ENCODE measurements around the gene WDR82.

The WDR82 gene, protein sequence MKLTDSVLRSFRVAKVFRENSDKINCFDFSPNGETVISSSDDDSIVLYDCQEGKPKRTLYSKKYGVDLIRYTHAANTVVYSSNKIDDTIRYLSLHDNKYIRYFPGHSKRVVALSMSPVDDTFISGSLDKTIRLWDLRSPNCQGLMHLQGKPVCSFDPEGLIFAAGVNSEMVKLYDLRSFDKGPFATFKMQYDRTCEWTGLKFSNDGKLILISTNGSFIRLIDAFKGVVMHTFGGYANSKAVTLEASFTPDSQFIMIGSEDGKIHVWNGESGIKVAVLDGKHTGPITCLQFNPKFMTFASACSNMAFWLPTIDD

DNA sequence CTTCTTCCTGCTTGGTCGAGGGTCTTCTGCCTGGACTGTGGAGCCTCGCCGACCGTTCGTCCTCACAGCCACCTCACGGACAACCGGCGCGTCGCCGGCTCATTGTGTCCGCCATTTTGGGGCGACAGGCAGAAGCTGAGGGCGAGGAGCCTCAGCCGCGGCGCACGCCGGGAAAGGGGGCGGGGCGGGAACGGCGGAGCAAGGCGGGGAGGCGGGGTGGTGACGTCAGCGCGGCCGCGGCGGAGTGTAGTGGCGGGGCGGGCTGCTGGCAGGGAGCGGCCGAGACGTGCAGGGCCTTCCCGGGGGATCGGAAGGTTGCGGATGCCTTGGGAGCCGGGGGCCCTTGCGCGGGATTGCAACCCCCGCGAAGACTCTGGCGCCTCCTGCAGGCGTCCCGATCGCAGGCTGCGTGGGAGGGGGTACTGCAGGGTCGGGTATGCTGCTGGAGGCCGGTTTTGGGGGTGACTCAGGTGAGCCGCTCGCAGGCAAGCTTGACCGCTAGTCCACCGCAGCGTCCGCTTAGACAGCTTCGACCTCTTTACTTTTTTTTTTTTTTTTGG is at the start of gene WDR82:
Gene WDR82 (minus strand): TSS at position 140 of the 560 bp plus-strand sequence. CDS start 288 bp downstream, outside the sequence.
- Histone ChIP-seq H3K9me3 (ENCODE audit: insufficient read depth, low read depth, low read length) (no peaks in the 10 kb centered on the region), H3K36me3 (ENCODE audit: insufficient read depth, low read depth, low read length) (peaks cover 9% of the 10 kb centered on the region; the same call in 1 of the 2 replicates), H3K4me1 (ENCODE audit: insufficient read depth, low read length) (peaks cover 4% of the 10 kb centered on the region; the same call in 1 of the 2 replicates), H3K27ac (ENCODE audit: low read length) (peak within 1 kb of the TSS; percentile 14), H3K4me3 (ENCODE audit: low read length) (peak within 1 kb of the TSS; percentile 86), H3K27me3 (ENCODE audit: insufficient read depth, low read length) (no peaks in the 10 kb centered on the region), H3K9ac (ENCODE audit: low read depth, low read length) (peak within 1 kb of the TSS; percentile 93)

DNA sequence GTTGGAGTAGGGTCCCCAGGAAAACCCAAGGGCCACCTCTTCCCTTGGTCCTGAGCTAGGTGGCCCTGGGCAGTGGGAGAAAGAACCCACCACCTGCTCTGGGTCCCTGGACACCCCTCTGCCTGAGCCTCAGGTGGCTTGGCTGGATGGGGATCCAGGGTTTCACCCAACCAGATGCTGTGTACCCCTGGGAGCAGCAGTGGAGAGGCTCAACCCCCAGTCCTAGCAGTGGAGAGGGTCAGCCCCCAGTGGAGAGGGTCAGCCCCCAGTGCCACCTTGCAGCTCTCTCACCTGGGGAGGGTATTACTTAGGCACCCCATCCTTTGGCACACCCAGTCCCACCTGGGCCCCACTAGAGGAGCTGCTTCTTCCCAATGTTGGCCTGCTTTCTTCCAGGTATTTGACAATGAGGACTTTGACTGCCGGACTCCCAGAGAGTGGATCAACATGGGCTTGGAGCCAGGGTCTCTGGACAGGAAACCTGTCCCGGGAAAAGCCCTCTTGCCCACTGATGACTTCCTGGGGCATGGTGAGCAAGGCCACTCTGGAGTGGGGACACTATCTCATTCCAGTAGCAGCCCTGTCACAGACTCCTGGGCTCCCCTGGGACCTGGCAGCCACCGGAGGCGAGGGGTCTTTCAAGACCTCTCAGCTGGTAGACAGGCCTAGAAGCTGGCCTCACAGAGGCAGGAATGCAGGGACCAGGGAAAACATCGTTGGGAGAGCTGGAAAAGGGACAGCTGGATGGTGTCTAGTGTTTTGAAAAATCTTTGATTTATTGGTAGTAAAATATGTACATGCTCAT is 49.2 kb upstream of the WDR82 start:
- H3K27me3 ChIP-seq (ENCODE audit: insufficient read depth, low read length) = no peaks in the 10 kb centered on the region
- no peak overlapping the region; the same call in 1 of the 2 replicates for H3K9ac ChIP-seq (ENCODE audit: low read depth, low read length)
- H3K9me3 ChIP-seq (ENCODE audit: insufficient read depth, low read depth, low read length) = no peaks in the 10 kb centered on the region
- H3K36me3 ChIP-seq (ENCODE audit: insufficient read depth, low read depth, low read length) = no peaks in the 10 kb centered on the region
- H3K27ac ChIP-seq (ENCODE audit: low read length) = no peak overlapping the region
- H3K4me1 ChIP-seq (ENCODE audit: insufficient read depth, low read length) = no peaks in the 10 kb centered on the region
- H3K4me3 ChIP-seq (ENCODE audit: low read length) = no peak overlapping the region

DNA sequence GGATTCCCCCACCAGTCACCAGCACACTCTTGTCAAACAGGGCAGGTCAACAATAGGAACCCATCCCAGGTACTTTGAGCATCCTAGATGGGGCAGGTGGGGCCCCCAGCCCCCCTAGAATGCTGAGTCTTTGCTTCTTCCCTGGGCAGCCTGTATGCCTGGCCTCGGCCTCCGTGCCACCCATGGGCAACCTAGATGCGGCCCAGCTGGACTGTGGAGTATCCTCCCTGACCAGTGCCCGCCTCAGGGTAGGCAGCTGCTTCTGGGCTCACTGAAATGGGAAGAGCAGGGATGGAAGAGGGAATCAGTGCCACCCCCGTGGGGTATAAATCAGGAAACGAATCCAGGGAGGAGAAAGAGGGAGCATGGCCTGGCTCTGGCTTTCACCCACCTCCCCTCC is 48.5 kb upstream of the WDR82 start:
- no peaks in the 10 kb centered on the region for H3K27me3 ChIP-seq (ENCODE audit: insufficient read depth, low read length)
- H3K9ac ChIP-seq (ENCODE audit: low read depth, low read length) = no peak overlapping the region
- no peak overlapping the region for H3K27ac ChIP-seq (ENCODE audit: low read length)
- no peaks in the 10 kb centered on the region for H3K36me3 ChIP-seq (ENCODE audit: insufficient read depth, low read depth, low read length)
- no peaks in the 10 kb centered on the region for H3K9me3 ChIP-seq (ENCODE audit: insufficient read depth, low read depth, low read length)
- H3K4me3 ChIP-seq (ENCODE audit: low read length) = no peak overlapping the region
- no peaks in the 10 kb centered on the region for H3K4me1 ChIP-seq (ENCODE audit: insufficient read depth, low read length)

DNA sequence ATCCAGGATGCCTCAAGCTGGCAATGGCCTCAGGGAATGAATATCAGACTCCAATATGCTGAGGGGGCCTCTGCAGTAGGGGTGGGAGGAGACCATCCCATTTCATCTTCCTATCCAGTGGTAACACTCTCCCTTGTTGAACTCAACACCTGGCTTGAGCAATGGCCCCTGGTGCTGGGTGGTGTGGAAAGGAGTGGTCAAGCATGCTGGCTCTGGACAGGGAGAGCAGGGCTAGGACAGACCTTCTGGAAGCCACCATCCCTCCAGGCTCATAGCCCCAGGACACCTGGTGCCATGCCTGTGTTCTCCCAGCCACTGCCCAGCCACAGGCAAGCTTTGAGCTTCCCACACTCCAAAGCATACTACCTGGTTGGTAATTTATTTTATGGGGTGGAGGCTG is 47.2 kb upstream of the WDR82 start:
- Histone ChIP-seq H3K27ac (ENCODE audit: low read length) (no peak overlapping the region), H3K9ac (ENCODE audit: low read depth, low read length) (no peak overlapping the region), H3K4me1 (ENCODE audit: insufficient read depth, low read length) (no peaks in the 10 kb centered on the region), H3K27me3 (ENCODE audit: insufficient read depth, low read length) (no peaks in the 10 kb centered on the region), H3K36me3 (ENCODE audit: insufficient read depth, low read depth, low read length) (no peaks in the 10 kb centered on the region), H3K9me3 (ENCODE audit: insufficient read depth, low read depth, low read length) (no peaks in the 10 kb centered on the region), H3K4me3 (ENCODE audit: low read length) (no peak overlapping the region)

DNA sequence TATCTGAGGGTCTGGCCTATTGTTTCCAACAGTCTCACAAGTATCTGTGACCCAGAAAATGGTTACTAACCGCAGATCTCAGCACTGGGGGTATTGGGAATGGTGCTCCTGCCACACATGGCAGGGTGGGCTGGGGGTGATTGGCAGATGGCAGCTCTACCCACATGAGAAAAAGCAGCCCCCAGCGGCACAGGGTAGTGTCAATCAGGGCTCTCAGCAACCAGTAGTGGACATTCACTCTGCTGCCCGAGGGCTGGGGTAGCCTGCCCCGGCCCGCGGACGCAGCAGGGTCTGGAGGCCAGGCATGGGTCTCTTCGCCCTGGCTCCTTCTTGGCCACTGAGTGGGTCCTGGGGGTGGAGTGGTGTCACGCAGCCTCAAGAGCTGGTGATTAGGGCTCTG is 46.2 kb upstream of the WDR82 start:
- Histone ChIP-seq H3K36me3 (ENCODE audit: insufficient read depth, low read depth, low read length) (no peaks in the 10 kb centered on the region), H3K9me3 (ENCODE audit: insufficient read depth, low read depth, low read length) (no peaks in the 10 kb centered on the region), H3K27me3 (ENCODE audit: insufficient read depth, low read length) (peaks cover 5% of the 10 kb centered on the region), H3K4me1 (ENCODE audit: insufficient read depth, low read length) (no peaks in the 10 kb centered on the region), H3K4me3 (ENCODE audit: low read length) (no peak overlapping the region), H3K27ac (ENCODE audit: low read length) (no peak overlapping the region), H3K9ac (ENCODE audit: low read depth, low read length) (no peak overlapping the region)

DNA sequence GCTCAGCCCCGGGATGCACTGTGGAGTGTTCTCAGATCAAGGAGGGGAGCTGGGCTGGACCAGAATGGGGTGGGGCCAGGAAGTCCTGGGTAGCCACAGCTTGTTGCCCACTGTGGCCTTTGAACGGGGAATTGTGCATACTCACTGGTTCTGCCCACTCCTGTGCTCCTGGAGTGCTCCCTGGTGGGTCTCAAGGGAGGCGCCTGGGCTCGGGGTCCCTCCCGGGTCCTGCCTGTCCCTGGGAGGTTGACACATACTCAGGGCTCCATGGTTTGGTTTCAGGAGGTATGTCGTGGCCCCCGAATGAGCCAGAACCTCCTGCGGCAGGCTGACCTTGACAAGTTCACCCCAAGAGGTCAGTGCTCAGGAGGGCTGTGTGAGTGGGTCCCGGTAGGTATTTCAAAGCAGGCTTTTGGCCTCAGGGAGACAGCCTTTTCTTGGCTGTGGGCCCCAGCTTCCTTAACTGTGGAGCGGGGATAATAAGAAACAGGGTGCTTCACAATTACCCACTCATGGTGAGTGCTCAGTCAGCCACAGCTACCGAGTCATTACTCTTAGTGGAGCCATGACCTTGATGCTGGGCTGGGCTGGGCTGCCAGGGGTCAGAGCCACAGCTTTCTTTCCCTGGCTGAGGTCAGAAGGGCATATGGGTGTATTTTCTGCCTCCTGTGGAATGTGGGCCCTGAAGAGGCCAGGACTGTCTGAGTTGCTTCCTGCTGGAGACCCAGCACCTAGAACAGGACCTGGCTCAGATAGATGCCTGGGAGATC is 45.3 kb upstream of the WDR82 start:
- Histone ChIP-seq H3K9me3 (ENCODE audit: insufficient read depth, low read depth, low read length) (no peaks in the 10 kb centered on the region), H3K9ac (ENCODE audit: low read depth, low read length) (no peak overlapping the region), H3K27ac (ENCODE audit: low read length) (no peak overlapping the region), H3K27me3 (ENCODE audit: insufficient read depth, low read length) (peaks cover 15% of the 10 kb centered on the region), H3K36me3 (ENCODE audit: insufficient read depth, low read depth, low read length) (no peaks in the 10 kb centered on the region), H3K4me1 (ENCODE audit: insufficient read depth, low read length) (no peaks in the 10 kb centered on the region), H3K4me3 (ENCODE audit: low read length) (no peak overlapping the region)

DNA sequence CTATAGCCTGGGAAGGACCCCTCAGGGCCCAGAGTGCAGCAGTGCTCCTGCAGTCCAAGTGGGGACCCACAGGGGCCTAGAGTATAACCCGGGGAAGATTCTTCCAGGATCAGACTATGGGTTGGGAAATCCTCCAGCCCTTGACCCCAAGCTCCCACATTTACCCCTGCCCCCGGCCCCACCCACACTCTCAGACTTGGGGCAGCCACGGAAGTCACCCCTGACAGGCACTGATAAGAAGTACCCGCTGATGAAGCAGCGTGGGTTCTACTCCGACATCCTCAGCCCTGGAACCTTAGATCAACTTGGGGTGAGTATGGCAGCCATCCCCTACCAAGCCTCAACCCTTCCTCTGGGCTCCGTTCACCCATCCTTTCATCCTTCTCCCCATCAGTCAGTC is 44.0 kb upstream of the WDR82 start:
- Histone ChIP-seq H3K4me3 (ENCODE audit: low read length) (no peak overlapping the region), H3K27me3 (ENCODE audit: insufficient read depth, low read length) (peaks cover 24% of the 10 kb centered on the region), H3K9ac (ENCODE audit: low read depth, low read length) (no peak overlapping the region), H3K27ac (ENCODE audit: low read length) (no peak overlapping the region), H3K4me1 (ENCODE audit: insufficient read depth, low read length) (no peaks in the 10 kb centered on the region), H3K9me3 (ENCODE audit: insufficient read depth, low read depth, low read length) (no peaks in the 10 kb centered on the region), H3K36me3 (ENCODE audit: insufficient read depth, low read depth, low read length) (no peaks in the 10 kb centered on the region)

DNA sequence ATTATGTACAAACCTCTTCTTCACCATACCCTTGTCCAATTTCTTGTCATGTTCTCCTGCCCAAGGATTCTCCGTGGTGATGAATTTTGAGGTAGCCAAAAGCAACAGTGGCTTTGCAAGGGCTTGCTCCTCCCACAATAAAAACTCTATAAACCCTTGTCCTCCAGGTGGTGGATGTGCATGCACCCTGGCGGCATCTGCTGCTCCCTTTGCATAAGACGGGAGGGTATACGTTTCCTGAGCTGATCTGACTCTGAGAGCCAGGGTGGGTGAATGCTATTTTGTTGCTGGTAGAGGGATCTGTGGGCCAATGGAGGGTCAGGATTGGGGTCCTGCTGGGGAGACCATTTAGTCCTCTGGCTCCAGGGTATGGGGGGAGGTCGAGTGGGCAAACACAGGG is 43.0 kb upstream of the WDR82 start:
- H3K9ac ChIP-seq (ENCODE audit: low read depth, low read length) = no peak overlapping the region
- H3K27ac ChIP-seq (ENCODE audit: low read length) = no peak overlapping the region
- no peaks in the 10 kb centered on the region for H3K36me3 ChIP-seq (ENCODE audit: insufficient read depth, low read depth, low read length)
- H3K4me3 ChIP-seq (ENCODE audit: low read length) = no peak overlapping the region
- no peaks in the 10 kb centered on the region for H3K9me3 ChIP-seq (ENCODE audit: insufficient read depth, low read depth, low read length)
- peaks cover 24% of the 10 kb centered on the region for H3K27me3 ChIP-seq (ENCODE audit: insufficient read depth, low read length)
- no peaks in the 10 kb centered on the region; the same call in 1 of the 2 replicates for H3K4me1 ChIP-seq (ENCODE audit: insufficient read depth, low read length)

DNA sequence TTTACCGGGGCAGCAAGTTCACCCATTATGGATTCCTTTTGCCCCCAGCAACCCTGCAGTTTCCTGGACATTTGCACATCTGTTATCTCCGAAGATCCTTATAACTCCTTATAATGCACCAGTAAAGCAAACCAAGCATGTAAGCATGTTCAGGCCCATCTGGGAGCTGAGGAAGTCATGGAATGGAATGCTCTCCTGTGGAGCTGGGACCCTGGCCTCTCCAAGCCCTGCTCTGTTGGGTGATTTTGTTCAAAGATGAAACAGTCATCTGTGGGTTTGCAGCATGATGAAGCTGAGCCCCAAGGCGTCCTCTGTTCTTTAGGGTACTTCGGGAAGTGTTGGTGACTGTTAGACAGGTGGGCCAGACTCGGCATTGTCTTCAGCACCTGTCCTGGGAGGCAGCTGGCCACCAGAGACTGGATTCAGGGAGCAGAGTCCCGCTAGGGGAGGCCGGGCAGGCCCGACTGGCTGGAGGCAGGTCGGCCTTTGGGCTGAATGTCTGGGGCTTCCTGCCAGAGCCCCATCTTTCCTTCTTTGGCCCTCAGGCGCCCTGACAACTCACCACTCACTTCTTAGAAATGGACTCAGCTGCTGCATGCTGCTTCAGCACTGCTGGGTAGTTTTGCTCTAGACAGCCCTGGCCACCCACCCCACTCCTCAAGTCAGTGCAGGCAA is 41.6 kb upstream of the WDR82 start:
- Histone ChIP-seq H3K4me3 (ENCODE audit: low read length) (no peak overlapping the region), H3K27me3 (ENCODE audit: insufficient read depth, low read length) (peaks cover 24% of the 10 kb centered on the region), H3K36me3 (ENCODE audit: insufficient read depth, low read depth, low read length) (no peaks in the 10 kb centered on the region), H3K9me3 (ENCODE audit: insufficient read depth, low read depth, low read length) (no peaks in the 10 kb centered on the region), H3K4me1 (ENCODE audit: insufficient read depth, low read length) (no peaks in the 10 kb centered on the region; the same call in 1 of the 2 replicates), H3K9ac (ENCODE audit: low read depth, low read length) (no peak overlapping the region), H3K27ac (ENCODE audit: low read length) (no peak overlapping the region)

DNA sequence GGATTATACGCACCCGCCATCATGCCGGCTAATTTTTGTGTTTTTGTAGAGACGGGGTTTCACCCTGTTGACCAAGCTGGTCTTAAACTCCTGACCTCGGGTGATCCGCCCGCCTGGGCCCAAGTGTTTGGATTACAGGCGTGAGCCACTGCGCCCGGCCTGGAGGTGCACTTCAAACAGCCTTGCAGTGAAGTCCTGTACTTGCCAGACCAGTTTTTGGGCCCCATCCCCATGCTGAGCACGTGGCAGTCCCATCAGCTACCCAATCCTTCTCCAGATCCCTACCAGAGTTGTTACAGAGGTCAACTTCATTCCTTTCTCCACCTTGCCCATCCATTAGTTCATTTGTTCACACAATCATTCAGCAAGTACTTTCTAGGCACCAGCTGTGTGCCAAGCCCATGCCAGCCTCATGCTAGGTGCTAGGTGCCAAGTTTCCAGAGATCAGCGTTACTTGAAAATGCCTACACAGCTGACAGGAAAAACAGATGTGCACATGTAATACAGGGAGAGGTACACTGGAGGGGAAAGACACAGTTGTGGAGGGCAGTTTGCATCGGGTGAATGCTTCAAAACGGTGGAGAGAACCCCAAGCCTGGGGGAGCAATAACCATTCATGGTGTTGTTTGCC is 39.9 kb upstream of the WDR82 start:
- no peaks in the 10 kb centered on the region for H3K9me3 ChIP-seq (ENCODE audit: insufficient read depth, low read depth, low read length)
- no peaks in the 10 kb centered on the region; the same call in 1 of the 2 replicates for H3K4me1 ChIP-seq (ENCODE audit: insufficient read depth, low read length)
- H3K9ac ChIP-seq (ENCODE audit: low read depth, low read length) = no peak overlapping the region
- peak overlapping the region; percentile 78; the same call in 1 of the 2 replicates for H3K4me3 ChIP-seq (ENCODE audit: low read length)
- H3K27me3 ChIP-seq (ENCODE audit: insufficient read depth, low read length) = peaks cover 24% of the 10 kb centered on the region
- no peaks in the 10 kb centered on the region for H3K36me3 ChIP-seq (ENCODE audit: insufficient read depth, low read depth, low read length)
- no peak overlapping the region for H3K27ac ChIP-seq (ENCODE audit: low read length)
